Stimulated activated CD8-positive, alpha-beta memory T cell treated with anti-CD3 and anti-CD28 coated beads, Interleukin-12 subunit alpha, Interleukin-12 subunit beta, amount 100 ng/mL, for 4 hours (primary cell): ENCODE results near the gene NEK10.

ENCODE experiments used
- DNase-seq: peaks from one replicate; pipeline ENCODE4 v3.0.0-alpha.2; 2020; ENCODE audit warnings: low read depth

Gene NEK10

DNA sequence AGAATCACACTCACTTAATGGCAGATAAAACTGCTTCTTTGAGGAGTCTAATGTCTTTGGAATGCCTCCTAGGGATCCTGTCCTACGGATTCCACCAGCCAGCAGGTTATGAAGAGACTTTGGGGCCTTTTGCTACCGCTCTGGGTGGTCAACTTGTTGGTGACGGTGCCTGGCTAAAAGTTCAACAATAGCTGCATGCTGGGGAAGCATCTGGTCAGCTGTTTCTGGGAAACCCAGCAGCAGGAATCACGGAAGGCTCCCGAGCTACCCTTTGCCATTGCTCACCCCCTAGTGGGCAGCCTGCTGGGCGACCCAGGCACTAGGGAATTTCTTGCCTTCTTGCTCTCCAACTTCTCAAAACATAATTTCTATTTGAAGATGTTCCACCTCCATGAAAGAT lies 263.3 kb downstream of the NEK10 start:
- DNase-seq, result no peak

DNA sequence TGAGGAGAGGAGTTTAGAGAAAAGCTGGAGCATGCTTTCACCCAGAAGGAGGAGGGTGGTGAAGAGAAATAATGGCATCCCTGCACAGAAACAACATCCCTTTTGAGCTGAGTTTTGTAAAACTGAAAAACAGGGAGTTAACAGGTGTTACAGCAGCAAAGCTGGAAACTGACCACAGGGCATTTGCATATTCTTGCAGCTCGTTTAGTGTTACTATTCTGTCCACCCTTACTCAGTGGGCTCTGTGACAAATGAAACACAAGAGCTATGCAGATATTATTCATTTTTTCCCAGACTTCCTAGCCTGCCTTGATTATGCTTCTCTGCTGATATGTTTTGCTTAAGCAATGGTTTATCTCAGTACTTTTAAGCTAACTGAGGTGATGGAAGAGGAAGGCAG lies 272.0 kb downstream of the NEK10 start:
- no peak for DNase-seq

DNA sequence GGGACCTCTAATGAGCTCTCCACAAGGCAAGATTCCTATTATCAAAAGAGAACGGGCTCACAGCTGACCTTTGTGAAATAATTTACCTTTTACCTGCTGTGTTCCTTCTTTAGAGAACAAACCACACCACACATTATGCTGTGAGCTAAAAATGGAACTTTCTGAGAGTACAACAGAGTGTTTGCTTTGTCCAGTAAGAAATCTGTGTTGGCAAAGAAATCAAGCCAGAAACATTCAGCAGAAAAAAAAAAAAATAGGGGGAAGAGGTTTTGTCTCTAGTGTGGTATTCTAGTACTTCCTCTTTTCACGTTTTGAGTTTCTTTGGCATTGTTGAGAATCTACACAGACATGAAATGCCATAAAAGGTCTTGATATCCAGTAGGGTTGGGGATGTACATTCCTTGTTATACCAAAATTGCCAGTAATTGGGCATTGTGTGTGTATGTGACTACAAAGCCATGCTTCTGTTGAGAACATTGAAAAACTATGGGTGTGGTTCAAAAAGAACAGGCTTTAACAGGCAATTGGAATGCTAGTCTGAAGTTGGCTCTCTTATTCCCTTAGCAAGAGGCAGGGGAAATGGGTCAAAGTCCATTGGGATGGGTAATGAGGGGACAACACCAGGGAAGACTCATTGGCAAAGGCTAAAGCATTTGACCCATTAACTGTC lies 273.5 kb downstream of the NEK10 start:
- DNase-seq, result no peak

DNA sequence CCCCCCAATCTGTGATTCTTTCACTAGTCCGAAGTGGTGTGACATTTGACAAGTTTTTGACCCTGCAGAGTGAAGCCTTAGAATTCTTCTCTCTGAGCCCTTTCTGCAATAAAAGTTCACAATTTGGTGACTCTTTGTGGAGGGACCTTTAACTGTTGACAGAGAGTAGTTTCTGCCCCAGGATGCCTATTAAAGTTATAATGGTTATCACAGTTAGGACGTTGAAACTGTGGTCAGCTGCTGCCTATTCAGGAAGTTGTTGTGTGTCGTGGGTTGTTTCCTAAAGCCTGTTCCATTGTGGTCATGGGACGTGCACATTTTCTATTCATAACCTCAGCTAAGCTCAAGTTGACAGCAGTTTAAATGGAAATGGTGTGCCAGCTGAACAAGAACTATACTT lies 274.5 kb downstream of the NEK10 start:
- no peak for DNase-seq

DNA sequence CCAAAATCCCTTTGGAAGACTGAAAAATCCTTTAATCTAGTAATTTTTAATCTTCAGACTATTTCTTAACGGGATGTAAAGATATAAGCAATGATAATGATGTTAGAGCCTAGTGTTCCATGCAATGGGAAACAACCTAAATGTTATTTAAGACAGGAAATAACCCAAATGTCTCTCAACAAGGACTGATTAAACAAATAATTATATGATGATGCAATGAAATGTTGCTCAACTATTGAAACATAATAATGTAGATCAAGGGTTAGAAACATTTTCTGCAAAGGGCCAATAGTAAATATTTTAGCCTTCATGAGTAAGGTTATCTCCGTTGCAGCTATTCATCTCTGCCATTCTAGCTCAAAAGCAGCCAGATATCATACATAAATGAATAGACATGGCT lies 275.4 kb downstream of the NEK10 start:
- DNase-seq, result no peak

DNA sequence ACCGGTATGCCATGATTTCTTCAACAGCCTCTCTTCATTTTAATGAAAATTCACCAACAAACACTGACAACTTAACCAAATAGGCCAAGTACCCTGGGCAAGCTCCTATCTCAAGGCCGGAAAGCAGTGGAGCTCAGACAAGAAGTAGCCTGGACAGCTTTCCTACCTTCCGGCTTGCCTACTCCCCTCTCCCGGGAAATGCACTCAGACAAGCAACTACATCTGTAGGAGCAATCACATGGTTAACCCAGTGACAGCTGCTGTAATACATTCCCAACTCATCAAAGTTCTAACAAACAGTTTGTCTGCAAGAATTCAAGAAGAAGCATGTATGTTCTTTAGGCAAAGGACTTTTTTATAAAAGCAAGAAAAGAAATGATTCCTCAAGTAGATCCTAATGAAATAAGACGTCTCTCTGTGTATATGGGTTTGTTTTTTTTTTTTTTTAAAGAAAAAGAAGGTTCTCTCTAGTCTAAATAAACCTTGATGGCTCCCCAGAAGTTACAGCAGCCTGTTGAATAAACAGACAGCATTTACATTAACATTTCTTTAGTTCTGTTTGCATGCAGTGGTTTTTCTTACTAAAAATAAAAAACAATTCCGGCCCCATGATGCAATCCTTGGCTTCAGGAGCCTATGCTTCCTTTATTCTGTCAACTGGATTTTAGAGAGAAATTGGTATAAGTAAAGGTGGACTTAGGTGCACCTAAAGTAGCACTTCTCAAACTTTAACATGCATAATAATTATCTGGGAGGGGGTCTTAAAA lies 278.7 kb downstream of the NEK10 start:
- no peak for DNase-seq

DNA sequence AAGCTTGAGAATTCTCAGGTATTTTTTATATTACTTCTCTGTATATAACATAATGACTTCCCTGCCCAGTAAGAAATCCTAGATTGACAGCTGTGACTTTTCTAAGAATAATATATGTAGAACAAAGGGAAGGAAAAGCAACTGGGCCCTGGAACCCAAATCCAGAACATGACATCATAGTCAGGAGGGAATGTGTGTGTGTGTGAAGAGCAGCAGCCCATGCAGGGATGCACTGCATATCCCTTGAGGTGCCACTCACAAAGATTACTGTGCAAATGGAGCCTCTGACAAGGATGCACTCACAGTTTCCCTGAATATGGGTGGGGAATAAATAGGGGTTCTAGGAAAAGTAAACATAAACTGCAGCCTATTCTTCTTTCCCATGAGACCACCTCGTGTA lies 279.5 kb downstream of the NEK10 start:
- DNase-seq, result no peak

DNA sequence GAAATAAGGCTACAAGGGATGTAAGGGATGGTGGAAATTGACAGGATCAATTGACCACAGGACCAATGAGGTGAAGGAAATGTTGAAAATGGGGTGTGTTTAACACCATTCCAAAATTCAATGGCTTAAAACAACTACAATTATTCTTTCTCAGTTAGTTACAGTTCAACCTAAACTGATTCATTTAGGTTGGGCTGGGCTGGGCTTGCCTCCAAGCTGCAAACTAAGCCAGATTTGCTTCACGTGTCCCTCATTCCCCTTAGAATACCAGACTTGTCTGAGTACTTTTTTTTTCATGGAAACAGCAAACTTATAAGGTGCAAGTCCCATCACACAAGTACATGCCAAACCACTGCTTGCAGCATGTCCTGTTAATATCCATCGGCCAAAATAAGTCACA lies 280.1 kb downstream of the NEK10 start:
- no peak for DNase-seq

DNA sequence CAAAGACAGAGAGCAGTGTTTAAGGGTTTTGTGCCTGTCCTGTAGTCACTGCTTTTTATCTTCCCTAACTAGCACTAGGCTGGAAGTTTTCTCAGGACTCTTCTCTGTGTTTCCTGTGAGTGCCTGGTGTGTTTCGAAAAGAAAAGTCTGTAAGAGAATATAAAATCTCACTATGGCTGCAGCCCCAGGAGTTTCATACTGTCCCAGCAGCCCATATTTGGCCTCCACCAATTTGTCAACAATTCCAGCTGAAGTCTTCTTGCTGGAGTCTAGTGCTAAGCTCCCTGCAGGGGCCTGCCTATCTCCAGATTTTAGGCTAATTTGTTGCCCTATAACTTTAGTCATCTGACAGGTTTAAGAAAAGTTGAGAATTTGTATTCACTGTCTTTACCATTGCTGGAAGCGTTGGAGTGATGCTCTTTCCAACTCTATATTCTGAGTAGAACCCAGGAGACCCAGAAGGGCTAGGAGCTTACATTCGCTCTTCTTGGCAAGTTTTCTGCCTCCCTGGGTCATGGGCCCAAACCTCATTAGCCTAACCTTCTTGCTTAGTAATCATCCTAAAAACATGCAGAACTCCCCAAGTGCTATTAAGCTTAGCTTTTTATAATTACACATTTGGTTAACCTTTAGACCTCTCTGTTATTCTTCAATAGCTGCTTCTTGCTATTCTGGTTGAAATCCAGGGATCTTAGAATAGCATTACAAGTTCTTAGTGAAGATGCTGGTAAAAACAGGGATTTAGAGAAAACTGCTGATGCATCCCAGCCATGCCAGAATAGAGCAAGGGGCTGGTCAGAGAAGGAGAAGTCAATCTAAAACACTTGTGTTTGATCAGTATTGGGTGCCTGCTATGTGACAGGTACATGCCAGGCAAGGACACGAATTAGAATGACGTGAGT lies 283.1 kb downstream of the NEK10 start:
- no peak for DNase-seq

DNA sequence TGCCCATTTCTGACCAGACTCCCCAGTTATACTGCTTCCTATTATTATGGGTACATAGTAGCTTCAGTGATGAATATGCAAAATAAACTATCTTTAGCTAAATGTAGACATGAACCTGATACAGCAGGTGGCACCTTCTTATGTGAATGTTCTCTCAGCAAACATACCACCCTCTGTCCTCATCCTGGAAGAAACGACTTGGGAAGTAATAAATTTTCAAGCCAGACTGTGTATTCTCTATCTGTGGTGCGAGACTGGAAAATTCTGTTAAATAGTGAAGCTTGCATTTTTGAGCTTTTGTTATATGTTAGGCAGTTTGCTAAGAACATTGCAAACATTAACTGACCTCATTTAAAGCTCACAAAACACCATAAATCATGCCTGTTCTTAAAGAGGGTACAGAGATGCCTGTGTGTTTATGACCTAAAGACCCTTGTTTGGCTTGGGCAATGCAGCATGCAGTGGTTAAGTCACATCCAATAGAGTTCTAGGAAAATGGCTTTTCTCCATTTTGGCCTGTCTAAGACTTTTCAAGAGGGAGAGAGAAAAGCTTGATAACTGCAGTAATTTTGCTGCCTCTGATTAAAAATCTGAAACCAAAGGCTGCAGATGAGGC lies 287.1 kb downstream of the NEK10 start:
- no peak for DNase-seq

DNA sequence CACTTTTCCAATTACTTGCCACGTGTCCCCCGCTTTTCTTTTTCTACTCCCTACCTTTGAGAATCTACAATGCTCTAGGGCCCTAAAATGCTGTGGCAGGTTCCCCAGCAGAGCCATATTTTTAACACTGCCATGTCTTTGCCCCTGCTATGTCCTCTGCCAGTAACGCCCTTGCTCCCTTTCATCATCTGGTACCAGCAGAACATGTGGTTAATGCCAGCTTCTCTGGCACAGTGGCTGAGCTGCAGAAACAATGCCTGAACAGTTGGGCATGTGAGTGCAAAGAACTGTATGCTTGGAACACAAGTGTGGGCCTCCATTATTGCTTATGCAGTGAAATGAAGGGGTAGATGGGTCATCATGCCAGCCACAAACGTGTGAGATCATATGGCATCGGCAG lies 287.6 kb downstream of the NEK10 start:
- DNase-seq, result no peak

DNA sequence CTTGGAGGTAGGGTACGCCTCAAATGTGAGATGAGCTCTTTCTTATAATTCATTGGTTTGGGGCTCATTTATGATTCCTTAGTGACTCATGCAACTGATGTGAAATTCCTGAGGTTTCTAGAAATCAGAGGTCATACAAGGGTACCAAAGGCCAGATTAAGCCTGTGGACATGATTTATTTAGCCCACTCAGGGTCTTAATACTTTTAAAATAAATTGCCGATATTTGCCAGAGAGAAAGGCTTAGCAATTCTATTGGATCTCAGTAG lies 289.0 kb downstream of the NEK10 start:
- no peak for DNase-seq

DNA sequence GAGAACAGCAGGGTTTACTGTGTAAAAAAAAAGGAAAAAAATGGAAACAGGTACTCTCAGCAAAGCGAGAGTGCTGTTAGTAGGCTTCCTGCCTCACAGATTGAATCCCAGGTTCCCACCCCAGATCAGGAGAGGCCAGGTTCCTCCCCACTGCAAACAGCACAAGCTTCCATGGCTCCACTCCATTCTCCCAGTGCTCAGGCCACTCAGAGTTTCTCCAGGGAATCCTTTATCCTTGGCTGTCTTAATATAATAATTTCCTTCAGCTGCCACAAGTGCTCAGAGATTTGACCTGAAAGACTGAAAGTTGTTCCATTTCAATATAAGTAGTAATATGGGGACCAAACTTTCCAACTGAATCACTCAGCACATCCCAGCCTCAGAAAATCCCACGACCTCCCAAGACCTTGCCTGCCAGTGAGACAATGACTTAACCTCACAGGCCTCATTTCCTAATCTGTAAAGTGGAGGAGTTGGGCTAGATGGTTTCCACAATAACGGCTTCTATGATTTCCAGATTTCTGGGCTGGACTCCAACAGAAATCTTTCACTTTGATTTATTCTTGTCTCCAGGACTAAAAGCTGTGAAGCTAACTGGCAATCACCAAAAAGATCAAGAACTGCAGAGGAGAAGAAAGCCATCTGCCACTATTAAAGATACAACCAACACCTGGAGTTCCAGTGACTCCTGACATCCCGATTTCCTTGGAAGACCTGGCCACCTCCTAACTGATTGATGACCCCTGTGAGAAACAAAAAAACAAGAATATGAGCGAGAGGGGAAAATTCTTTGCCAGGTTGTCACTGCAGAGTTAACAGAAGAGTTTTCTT lies 289.5 kb downstream of the NEK10 start:
- DNase-seq, result no peak

DNA sequence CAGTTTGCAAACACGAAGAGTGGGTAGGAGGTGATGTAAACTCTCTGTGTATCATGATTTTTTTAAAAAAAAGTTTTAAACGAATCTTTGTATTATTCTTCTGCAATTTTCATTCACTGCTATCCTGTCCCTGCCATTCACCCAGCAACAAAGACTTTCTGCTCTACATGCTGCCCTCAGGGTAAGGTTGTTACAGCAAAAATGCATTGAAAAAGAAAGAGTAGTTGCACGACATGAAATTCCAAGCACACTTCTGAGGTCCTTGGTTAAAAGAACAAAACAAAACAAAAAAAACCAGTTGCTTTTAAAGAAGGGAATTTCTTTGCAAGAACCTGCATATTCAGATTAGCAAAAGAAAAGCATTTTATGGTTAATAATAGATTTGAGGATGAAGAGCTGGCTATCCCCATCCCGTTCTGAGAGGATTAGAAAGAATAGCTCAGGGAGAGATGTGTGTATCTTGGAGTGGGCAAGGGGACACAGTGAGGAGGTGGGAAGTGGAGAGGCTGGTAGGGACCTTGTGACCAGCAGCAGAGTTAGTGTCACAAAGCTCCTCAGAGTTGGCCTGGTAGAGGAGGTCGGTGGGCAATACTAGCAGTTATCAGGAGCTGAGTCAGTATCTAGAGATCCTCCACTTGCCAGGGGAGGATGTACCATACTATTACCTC lies 290.8 kb downstream of the NEK10 start:
- DNase-seq, result no peak

DNA sequence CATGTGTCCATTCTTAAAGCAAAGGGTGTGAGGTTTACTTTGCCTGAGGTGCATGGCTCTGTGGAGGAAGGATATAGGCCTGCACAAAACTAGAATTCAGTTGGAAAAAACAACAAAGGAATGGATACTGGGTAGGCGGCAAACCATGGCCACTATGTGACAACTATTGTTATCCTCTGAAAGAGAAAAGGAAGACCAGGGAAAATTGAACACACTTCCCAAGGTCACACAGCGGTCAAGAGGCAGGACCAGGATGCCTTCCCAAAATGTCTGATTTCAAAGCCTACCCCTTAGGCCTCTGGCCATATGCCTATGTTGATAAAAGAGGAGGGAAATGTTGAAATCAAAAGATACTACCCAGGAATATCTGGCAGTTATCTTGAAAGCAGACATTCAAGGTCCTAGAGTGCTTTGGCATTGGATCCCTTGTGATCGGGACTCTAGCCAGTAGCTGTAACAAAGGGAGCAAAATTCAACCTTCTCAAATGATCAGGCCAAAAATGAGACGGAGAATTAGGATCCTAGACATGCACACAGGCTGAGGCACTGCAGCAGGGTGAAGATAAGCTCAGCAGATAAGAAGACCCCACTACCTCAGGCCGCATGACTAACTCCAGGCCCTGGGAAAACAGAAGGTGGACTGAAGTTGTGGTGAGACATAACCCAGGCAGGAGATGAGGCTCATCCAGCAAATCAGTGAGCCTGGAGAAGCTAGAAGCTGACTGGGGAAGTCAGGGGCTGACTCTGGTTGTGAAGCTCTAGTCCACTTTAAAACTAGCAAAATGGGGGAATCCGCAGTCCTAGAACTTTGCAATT lies 292.2 kb downstream of the NEK10 start:
- no peak for DNase-seq

DNA sequence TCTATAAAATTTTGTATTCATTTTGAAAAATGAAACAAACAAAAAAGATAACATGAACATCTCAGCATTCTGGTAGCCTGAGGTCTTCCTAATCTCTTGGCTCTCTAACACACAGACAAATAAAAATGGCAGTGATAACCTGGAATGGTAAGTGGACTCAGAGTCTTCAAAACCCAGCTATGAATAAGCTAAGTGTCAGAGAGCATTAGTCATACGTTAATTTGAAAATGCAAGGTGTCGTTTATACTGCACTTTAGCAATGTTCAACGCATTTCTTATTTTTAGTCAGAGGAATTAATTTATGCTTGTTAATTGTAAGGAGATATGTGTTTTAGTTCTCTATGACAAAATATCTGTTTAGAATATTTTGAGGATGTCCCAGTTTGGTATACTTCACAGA lies 294.3 kb downstream of the NEK10 start:
- no peak for DNase-seq

DNA sequence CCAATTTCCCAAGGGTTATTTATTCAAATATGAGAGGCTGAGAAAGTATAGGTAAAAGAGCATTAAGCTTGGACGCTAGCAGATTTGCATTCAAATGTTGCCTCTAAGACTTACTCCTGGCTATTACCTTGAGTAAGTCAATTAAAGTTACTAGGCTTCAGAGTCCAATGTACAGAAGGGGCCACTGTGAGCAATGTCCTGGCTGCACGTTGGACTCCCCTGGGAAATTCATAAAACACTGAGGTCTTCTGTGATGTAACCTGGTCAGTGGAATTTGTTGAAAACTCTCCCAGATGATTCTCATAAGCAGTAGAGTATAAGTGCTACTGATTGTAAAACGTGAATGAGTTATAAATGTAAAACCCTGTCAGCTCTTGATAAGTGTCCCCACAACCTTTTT lies 295.3 kb downstream of the NEK10 start:
- DNase-seq, result no peak

DNA sequence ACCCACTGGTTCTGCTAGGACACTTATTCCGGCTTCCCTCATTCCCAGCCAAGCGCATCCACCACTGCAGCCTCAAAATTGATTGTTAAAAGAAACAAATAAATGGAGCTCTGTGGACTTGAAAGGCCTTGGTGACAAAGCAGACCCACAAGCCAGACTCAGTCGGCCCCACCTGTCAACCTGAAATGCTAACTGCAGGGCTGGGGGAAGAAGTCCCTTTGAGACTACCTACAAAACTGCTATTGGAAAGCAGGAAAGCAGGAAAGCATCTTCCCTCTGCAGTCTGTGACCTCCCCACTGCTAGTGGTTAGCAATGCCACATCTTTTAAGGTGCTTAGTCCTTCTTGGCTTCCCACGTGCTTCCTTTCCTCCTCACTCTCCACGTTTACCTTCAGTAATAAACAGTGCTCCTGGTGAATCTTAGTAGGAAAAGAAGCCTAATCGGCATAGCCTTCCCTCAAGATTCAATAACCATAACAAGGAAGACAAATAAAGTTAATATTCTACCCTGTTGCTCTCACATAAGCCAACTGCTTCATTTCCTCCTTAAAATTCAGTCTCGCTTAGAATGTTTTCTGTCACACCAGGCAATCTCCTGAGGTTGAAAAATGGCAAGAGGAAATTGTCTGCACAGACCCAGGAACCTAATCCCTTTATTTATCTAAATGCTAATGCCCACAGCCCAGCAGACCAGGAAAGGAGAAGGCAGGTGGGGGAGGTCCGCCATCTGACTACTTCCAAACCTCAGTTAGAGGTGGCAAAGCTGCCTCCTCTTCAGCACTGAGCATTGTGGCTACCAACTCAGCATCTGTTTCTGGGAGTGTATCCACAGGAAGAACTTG lies 296.2 kb downstream of the NEK10 start:
- no peak for DNase-seq

DNA sequence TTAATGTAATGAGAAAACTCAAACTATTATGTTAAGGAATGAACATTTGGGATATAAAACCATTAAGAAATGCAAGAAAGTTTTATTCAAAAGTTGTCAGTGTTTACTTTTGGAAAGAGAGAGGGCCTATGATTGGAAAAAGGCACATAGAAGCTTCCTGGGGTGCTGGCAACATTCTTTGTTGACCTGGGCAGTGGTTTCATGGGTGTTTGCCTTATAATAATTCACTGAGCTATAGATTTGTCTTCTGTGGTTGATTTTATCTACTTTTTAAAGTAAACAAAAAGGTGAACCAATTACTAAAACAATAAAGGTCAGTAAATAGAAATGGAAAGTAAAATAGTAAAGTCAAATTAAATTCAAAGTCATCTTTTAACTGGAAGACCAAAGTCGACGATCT lies 308.8 kb downstream of the NEK10 start:
- DNase-seq, result no peak
